VCaP (cell line): ENCODE measurements around the gene BBX.

ENCODE experiments used
- H3K27ac ChIP-seq: fragments of 450-650 bp; 2 replicates; pipeline ENCODE4 v1.5.1; 2017
- TF ChIP-seq, protein P1 (sequence below): fragments of 450-650 bp; conservative IDR thresholded peaks from 2 replicates; pipeline ENCODE4 v1.5.1; 2017; ENCODE audit warnings: mild to moderate bottlenecking, moderate library complexity

BBX gene

DNA sequence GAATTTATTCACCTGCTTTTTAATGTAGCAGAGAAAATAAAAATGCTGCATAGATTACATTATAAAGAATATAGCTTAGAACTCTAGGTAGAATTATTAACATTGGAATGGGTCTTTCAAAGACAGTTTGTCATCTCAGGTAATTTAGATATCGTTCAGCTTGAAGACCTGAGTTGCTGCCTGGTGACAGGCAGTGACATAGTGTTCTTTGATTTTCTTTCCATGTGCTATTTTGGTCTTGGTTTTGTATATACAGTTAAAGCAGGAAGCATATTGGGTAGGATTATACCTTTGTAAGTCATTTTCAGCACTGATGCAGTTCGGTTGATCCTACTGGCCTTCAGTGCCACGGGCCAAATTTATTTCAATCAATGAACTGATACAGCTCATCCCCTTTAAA lies 98.7 kb downstream of the BBX start:
- TF ChIP-seq, protein P1, sequence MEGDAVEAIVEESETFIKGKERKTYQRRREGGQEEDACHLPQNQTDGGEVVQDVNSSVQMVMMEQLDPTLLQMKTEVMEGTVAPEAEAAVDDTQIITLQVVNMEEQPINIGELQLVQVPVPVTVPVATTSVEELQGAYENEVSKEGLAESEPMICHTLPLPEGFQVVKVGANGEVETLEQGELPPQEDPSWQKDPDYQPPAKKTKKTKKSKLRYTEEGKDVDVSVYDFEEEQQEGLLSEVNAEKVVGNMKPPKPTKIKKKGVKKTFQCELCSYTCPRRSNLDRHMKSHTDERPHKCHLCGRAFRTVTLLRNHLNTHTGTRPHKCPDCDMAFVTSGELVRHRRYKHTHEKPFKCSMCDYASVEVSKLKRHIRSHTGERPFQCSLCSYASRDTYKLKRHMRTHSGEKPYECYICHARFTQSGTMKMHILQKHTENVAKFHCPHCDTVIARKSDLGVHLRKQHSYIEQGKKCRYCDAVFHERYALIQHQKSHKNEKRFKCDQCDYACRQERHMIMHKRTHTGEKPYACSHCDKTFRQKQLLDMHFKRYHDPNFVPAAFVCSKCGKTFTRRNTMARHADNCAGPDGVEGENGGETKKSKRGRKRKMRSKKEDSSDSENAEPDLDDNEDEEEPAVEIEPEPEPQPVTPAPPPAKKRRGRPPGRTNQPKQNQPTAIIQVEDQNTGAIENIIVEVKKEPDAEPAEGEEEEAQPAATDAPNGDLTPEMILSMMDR: no peak
- no peak overlapping the region for H3K27ac ChIP-seq

DNA sequence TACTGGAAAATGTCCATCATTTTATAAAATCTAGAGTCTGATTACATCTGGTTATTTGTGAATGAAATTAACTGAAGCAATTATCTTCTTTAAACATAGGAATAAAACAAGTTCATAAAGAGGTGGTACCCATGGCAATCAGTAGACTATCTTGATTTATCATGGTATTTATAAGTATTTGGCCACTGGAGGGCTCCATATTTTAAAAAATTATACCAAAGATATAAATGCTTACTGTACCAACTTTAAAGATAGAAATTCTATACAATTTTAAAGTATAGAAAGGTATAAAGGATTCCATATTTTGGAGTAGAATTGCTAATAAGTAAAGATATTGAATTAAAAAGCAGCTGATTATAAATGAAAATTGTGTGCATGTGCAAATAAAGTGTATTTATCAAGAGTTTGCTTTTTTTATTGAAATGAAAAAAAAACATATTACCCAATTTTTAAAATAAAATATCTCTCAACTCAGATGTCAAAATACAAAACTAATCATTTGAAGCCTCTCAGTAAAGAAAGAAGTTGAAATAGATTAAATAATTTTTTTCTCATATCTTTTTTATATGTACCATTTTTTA lies 105.3 kb downstream of the BBX start:
- TF ChIP-seq, protein P1: peak; percentile 41
- H3K27ac ChIP-seq: no peak overlapping the region

DNA sequence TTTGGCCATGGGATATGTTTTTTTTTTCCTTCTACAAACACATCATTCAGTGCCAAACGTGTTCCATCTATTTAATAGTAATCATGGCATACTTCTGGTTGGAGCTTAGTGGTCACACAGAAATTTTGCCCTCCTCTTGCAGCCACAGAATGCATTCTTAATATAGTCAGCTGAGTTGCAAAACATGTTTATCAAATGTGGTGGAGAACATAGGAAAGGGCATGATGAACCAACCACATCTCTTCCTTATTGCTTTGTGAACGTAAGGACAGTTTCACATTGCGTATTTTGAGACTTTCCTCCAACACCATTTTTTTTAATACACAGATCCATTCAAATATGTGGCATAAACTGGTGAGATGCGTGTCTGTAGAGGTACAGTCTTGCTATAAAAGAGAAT lies 106.8 kb downstream of the BBX start:
- no peak overlapping the region for H3K27ac ChIP-seq
- TF ChIP-seq, protein P1: no peak

DNA sequence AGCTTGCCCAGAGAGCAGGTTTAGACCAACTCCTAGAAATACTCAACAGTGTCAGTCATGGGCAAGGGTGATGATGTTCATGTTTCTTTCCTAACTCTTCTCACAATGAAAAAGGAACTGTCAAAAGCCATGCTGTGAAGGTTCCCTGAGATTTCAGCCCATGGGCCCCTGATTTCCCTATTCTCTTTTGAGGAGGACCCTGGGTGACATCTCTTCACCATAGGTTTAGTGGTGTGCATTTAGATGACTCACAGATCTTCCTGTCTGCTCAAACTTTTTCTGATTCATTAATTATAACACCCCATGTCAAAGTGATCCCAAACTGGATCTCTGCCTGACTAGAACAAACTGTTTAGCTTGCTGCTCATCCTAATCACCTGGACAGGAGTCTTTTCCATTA lies 108.0 kb downstream of the BBX start:
- TF ChIP-seq, protein P1: no peak
- no peak overlapping the region for H3K27ac ChIP-seq

DNA sequence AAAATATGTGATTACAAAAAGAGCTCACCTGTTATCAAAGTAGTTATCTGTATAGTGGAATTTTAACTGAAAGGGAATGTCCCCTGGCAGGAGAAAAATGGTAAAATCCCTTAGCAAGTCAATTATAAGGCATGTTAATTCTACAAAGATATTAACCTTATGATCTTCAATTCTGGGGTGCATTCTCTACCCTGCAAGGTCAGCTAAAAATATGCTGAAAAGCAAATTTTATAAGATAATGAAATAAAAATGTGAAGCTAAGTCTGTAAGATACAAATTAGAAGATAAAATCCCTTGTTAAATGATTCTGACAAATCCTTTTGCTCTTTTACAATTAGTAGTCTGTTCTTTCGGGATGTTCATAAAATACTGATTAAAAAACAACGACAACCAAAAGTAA lies 109.8 kb downstream of the BBX start:
- H3K27ac ChIP-seq: no peak overlapping the region
- TF ChIP-seq, protein P1: no peak

DNA sequence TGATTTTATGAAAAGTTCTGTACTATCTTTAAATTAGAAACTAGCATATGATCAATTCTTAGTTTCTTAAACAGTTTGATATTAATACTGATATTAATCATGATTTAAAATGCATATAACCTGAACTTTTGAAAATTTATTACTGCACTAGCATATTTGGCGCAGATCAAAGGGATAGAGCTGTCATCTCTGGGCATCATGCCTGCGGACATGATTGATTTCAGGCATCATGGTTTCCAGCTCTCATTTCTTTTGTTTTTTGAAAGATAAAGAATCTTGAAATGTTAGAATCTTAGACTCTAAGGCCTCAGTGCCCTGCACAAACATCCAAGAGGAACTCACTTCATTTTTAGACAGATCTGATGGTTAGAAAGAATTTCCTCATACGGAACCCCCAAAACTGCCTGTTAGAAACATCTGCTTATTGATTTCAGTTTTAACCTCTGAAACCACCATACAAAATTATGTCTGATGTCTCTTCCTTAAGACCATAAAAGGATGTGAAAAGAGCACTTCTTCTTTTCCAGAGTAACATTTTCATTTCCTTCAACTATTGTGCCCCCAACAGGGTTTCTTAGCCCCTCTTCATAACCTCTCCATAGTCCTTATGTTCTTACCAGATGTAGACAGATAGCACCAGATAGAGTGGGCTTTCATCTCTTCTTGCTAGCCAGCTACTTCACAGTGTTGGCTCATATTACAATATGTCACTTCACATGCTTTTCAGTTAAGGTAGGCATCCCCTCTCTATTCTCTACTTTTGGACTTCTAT lies 110.8 kb downstream of the BBX start:
- no peak overlapping the region for H3K27ac ChIP-seq
- TF ChIP-seq, protein P1: no peak

DNA sequence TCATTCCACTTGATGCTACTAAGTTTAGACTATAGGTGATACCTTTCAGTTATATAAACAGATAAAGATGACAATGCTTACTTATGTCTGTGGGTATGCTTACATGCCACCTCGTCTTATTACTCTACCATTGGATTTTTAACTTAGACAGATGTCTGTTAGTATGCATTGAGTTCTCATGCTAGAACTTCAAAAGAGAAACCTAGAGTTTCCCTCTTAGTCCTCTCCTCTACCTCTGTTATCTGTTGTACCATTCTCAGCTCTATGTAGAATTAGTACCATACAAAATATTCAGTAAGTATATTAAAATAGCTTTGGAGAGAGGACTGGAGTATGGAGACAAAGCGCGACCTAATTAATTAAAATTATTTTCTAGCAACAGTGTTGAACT lies 111.3 kb downstream of the BBX start:
- no peak overlapping the region for H3K27ac ChIP-seq
- TF ChIP-seq, protein P1: no peak
